Common myeloid progenitor, CD34-positive (primary cell): ENCODE data around the gene RAVER1.

ENCODE experiments used
- CTCF ChIA-PET: fragments of 350-600 bp; sonication (Branson Sonifier 250); formaldehyde crosslinking; loops from one replicate; lab custom pipeline; 2021; ENCODE audit warnings: antibody characterized with exemption; lab: Charles Lee
- POLR2A ChIA-PET: fragments of 350-600 bp; sonication (Branson Sonifier 250); formaldehyde crosslinking; loops from one replicate; lab custom pipeline; 2021; ENCODE audit warnings: antibody characterized with exemption; lab: Charles Lee
- DNase-seq, 3 donors: peaks; one replicate each; pipeline versions ENCODE4 v3.0.0 to v3.0.0-alpha.2; 2013
- H3K27ac ChIP-seq, 2 experiments: 1 replicate in 1 of 2; 2 replicates in 1 of 2; pipeline ENCODE4 v1.7.0; 2013; ENCODE audit warnings: inconsistent platforms in 2 of 2, low read length in 2 of 2, mild to moderate bottlenecking in 2 of 2, low read depth in 1 of 2, moderate library complexity in 1 of 2; ENCODE audit not compliant: severe bottlenecking in 2 of 2, insufficient read depth in 1 of 2, poor library complexity in 1 of 2
- H3K27me3 ChIP-seq, 5 experiments: replicated peaks in 2 of 5; 1 replicate in 3 of 5; 2 replicates in 2 of 5; pipeline versions ENCODE4 v1.6.1 to v1.7.0; 2013; ENCODE audit warnings: low read length in 4 of 5, mild to moderate bottlenecking in 2 of 5, moderate library complexity in 2 of 5, inconsistent platforms in 1 of 5; ENCODE audit not compliant: insufficient read depth in 5 of 5, control insufficient read depth in 4 of 5
- H3K36me3 ChIP-seq, 4 experiments: 1 replicate in 2 of 4; 2 replicates in 2 of 4; pipeline versions ENCODE4 v1.6.1 to v1.7.0; 2013; ENCODE audit warnings: low read length in 3 of 4, control low read depth in 1 of 4, mild to moderate bottlenecking in 1 of 4; ENCODE audit not compliant: control insufficient read depth in 4 of 4, insufficient read depth in 4 of 4
- H3K4me1 ChIP-seq, 4 experiments: 1 replicate in 3 of 4; 2 replicates in 1 of 4; pipeline versions ENCODE4 v1.6.1 to v1.7.1; 2013; ENCODE audit warnings: low read length in 3 of 4, mild to moderate bottlenecking in 3 of 4, control low read depth in 1 of 4, inconsistent platforms in 1 of 4, moderate library complexity in 1 of 4; ENCODE audit not compliant: control insufficient read depth in 4 of 4, insufficient read depth in 4 of 4; ENCODE audit errors: control extremely low read depth in 1 of 4
- H3K4me3 ChIP-seq, 7 experiments: 1 replicate in 4 of 7; 2 replicates in 3 of 7; pipeline versions ENCODE4 v1.5.1 to v1.7.0; 2013; ENCODE audit warnings: mild to moderate bottlenecking in 7 of 7, low read length in 6 of 7, moderate library complexity in 6 of 7, inconsistent platforms in 2 of 7, low read depth in 2 of 7, control low read depth in 1 of 7; ENCODE audit not compliant: insufficient read depth in 4 of 7, control insufficient read depth in 1 of 7; ENCODE audit errors: extremely low read depth in 1 of 7
- H3K9me3 ChIP-seq, 5 experiments: 1 replicate in 4 of 5; 2 replicates in 1 of 5; pipeline versions ENCODE4 v1.6.1 to v1.7.1; 2013; ENCODE audit warnings: low read length in 4 of 5, mild to moderate bottlenecking in 2 of 5, inconsistent platforms in 1 of 5, low read depth in 1 of 5, moderate library complexity in 1 of 5; ENCODE audit not compliant: control insufficient read depth in 4 of 5, insufficient read depth in 2 of 5; ENCODE audit errors: control extremely low read depth in 1 of 5
- WGBS: methylation state at CpG from one replicate; pipeline ENCODE4 v1.1.5; 2013; ENCODE audit not compliant: insufficient coverage; 5-methylcytosine and 5-hydroxymethylcytosine counted together

RAVER1 gene

DNA sequence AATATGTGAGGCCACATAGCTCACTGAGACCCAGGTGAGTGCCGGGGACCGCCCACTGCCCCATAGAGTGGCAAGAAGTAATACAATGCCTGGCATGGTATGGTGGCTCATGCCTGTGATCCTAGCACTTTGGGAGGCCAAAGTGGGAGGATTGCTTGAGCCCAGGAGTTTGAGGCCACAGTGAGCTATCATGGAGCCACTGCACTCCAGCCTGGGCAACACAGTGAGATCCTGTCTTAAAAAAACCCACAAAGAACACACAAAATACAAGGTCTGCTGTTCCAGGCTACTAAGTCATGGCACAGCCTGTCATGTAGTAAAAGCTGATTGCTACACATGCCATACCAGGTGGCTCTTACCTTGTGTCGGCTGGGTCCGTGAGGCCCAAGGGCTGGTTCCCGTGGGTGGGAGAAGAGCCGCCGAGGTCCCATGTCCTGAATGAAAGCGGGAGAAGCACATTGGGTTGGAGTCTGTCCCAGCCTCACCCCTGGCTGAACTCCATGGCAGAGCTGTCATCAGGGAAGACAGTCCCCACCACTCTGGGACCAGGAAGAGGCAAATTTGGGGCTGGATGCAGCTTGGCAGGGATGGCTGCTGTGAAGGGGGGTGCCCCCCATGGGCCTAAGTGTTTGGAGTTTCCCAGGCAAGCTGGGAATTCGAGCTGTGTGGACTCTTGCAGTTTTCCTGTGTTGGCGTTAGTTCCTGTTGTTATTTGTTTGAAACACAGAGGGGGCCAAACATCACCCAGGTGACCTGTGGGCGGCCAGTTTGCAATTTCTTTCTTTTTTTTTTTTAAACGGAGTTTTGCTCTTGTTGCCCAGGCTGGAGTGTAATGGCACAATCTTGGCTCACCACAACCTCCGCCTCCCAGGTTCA, 14.3 kb downstream of the RAVER1 start:
- no peak overlapping the region for H3K4me3 ChIP-seq
- peaks cover 0 to 14% (median 8%) of the 10 kb centered on the region in 4 experiments for H3K4me1 ChIP-seq
- no peaks in the 10 kb centered on the region for H3K9me3 ChIP-seq
- DNase-seq, result no peak
- peaks cover 24 to 76% (median 52%) of the 10 kb centered on the region in 4 experiments for H3K36me3 ChIP-seq
- H3K27ac ChIP-seq, result no peak overlapping the region
- 95% methylated on average over 11 of the region's 13 CpGs for WGBS
- ChIA-PET POLR2A (no interaction called here), CTCF (interaction anchor here (0.9 to 1.5 kb wide), 6 partner anchors 9 to 49 kb away, joined by 3 to 6 read pairs (median 5); no protein-coding TSS in a partner anchor)
- no peaks in the 10 kb centered on the region for H3K27me3 ChIP-seq

DNA sequence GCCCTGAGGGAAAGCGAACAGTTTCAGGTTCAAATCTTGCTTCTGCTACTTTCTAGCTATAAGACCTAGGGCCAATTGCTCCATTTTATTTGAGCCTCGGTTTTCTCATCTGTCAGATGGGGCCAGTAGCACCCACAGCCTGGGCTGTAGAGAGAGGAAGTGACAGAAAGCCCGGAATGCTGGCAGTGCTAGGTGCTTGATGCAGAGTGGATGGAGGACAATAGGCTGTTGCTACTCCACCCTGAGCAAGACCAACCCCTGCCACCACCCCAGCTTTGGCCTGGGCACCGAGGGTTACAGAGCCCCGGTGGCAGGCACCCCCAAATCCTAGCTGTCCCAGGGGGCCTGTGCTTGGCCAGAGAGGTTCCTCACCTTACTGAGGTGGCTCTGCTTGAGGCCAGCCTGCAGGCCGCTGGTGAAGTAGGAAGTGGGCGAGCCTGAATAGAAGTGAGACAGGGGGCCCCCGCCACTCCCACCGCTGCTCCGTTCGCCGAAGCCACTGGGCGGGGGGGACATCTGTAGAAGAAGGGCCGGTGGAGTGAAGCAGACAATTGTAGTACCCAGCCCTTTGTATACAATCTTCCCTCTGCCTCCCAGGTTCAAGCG, 15.4 kb downstream of the RAVER1 start:
- peaks cover 0 to 14% (median 8%) of the 10 kb centered on the region in 4 experiments for H3K4me1 ChIP-seq
- no peaks in the 10 kb centered on the region for H3K27me3 ChIP-seq
- 92% methylated on average over 3 of the region's 15 CpGs for WGBS
- ChIA-PET POLR2A (interaction anchor here (0.6 kb wide), 1 partner anchor 41 kb away, joined by 4 read pairs; no protein-coding TSS in a partner anchor), CTCF (interaction anchor here (0.9 to 1.4 kb wide), 2 partner anchors 11 to 48 kb away, joined by 5 read pairs; no protein-coding TSS in a partner anchor)
- H3K36me3 ChIP-seq, result peaks cover 20 to 67% (median 45%) of the 10 kb centered on the region in 4 experiments
- no peaks in the 10 kb centered on the region for H3K9me3 ChIP-seq
- H3K27ac ChIP-seq, result no peak overlapping the region
- no peak for DNase-seq
- H3K4me3 ChIP-seq, result no peak overlapping the region

DNA sequence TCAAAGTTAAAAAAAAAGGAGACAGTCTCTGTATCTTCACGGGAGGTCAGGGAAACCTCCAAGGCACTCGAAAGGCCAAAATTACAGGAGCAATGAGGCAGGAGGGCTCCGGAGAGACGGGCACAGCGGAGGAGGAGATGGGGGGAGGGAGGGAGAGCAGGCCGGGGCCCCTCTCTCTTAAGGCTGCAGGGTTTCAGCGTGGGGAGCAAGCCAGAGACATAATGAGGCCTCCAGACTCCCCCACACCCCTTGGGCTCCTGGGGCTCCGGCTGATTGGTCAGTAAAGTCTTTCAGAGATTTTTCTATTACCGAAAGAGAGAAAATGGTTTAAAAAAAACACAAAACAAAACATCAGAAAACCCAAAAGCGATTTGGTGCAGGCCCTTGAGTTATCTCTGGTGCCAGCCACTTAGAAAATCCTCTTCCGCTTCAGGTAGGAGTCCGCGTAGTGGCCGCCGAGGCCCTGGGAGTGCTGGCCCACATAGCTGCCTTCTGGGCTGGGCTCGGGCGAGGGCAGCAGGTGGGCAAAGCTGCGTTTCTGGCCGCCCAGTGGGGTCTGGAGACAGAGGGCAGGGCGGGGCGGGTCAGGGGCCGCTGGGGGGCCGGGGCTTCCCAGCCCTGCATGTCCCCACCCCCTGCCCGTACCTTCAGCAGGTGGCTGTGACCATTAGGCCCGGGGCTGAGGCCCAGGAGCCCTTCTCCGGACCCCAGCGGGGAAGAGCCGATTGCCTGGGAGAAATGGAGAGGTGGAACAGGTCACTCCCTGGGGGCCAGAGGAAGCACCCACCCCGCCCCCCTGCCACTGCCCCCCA, 16.1 kb downstream of the RAVER1 start:
- no peak for DNase-seq
- CTCF ChIA-PET, result interaction anchor here (0.6 to 1.4 kb wide), 3 partner anchors 8 to 12 kb away, joined by 3 to 5 read pairs (median 4); no protein-coding TSS in a partner anchor
- Histone ChIP-seq H3K4me1 (peaks cover 0 to 14% (median 8%) of the 10 kb centered on the region in 4 experiments), H3K27me3 (no peaks in the 10 kb centered on the region), H3K27ac (no peak overlapping the region), H3K4me3 (no peak overlapping the region), H3K9me3 (no peaks in the 10 kb centered on the region), H3K36me3 (peaks cover 16 to 60% (median 39%) of the 10 kb centered on the region in 4 experiments)
- 95% methylated on average over 24 of the region's 29 CpGs for WGBS
- POLR2A ChIA-PET, result interaction anchor here (0.6 kb wide), 1 partner anchor 40 kb away, joined by 4 read pairs; no protein-coding TSS in a partner anchor

DNA sequence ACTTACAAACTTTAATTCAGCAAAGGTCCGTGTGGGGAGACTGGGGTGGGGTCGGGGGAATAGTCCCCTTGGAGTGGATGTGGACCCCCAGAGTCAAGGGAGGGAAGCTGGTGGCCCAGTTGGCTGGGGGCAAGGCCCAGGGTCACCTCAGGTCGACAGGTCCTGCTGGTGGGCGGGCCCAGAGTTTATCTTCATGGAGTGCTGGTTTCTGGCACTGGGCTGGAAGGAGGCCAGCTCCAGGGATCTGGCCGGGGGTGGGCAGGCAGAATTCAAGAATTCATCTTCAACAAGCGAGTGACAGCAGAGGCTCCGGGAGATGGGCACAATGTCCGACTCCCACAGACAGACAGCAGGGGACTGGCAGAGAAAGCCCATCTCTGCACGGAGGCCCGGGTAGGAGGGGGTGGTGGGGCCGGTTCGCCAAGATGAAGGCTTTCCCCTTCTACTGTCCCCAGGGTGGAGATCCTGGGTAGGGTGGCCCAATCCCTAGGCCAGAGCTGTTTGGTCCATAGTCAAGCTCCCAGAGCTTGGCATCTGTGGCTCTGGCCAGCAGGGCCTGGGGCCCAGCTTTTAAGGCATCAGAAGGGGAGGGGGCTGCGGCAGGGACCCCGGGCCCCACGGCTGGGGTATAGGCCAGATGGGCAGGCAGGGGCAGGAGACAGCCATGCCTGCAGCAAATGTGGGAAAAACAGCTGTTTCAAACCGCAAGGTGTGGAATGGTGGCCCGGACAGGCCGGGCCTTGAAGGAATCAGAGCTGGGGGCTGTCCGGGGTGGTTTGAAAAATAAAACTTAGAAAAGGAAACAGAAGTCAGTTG, 16.9 kb downstream of the RAVER1 start:
- WGBS, result 88% methylated on average over 18 of the region's 19 CpGs
- DNase-seq, result no peak
- Histone ChIP-seq H3K4me3 (no peak overlapping the region), H3K27ac (peak overlapping the region in 1 of 2 experiments; percentile 66), H3K36me3 (peaks cover 13 to 51% (median 31%) of the 10 kb centered on the region in 4 experiments), H3K9me3 (no peaks in the 10 kb centered on the region), H3K4me1 (peaks cover 0 to 14% (median 8%) of the 10 kb centered on the region in 4 experiments), H3K27me3 (no peaks in the 10 kb centered on the region)
- CTCF ChIA-PET, result interaction anchor here (0.6 to 1.0 kb wide), 2 partner anchors 8 to 11 kb away, joined by 3 to 4 read pairs; no protein-coding TSS in a partner anchor
- POLR2A ChIA-PET, result no interaction called here

DNA sequence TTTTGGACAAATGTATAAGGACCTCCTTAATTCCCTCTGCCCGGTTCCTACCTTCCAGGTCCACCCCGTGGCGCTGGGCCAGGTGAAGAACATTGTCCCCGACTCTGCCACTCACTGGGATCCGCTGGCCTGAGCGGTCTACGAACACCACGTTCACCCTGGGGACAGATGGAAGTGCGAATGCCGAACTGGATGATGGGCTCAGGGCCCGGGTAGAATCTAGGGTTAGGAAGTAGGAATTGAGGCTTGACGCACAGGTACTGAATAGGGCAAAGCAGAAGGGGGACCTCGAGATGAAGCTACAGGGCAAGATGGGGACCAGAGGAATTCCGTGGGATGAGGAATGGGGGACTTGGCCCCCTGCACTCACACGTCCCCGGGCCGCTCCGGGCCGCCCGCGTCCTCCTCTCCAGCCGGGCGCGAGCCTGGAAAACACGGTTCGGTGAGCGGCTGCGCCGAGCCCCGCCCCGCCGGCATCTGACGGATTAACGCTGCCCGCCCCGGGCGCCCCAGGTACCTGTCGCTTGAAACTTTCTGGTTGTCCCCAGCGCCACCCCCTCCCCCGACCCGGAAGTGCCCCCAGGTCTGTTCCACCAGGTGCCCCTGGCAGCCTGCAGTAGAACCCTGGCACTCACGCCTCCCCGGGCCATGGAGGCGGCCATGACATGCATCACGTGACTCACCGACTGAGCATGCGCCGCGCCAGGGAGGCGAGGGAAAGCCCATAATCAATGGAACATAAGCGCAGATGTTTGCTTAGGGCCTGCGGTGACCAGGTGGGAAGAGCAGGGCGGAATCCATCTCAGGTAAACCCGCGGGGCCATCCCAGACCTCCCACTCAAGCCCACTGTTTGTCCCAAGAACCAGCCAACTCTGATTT, 17.8 kb downstream of the RAVER1 start, which contains the start of gene FDX2:
Gene FDX2 (minus strand): TSS at position 681 of the 880 bp plus-strand sequence. CDS start 19 bp downstream, at position 662.
- Histone ChIP-seq H3K9me3 (no peaks in the 10 kb centered on the region), H3K27me3 (no peaks in the 10 kb centered on the region), H3K27ac (peak within 1 kb of the TSS in 1 of 2 experiments; percentile 66), H3K4me1 (peaks cover 0 to 14% (median 8%) of the 10 kb centered on the region in 4 experiments), H3K4me3 (peak within 1 kb of the TSS; percentile 47 to 94 (median 88)), H3K36me3 (peaks cover 9 to 43% (median 25%) of the 10 kb centered on the region in 4 experiments)
- ChIA-PET POLR2A (interaction anchor here (0.8 kb wide), 1 partner anchor 65 kb away, joined by 3 read pairs; the partner anchor contains the start of gene TYK2), CTCF (interaction anchor here (0.5 to 1.3 kb wide), 4 partner anchors 14 to 73 kb away, joined by 3 to 5 read pairs (median 3); partner anchors contain the start of gene ICAM1)
- WGBS, result 1% methylated on average over 43 of the region's 55 CpGs
- peak; percentile 72 to 79 (median 75) for DNase-seq
